K562 (cell line): ENCODE data around the gene SLC7A4. TPM values are rescaled to one million over a fixed set of nuclear protein-coding genes. Genes with fewer than 3 reads are reported as not detected.

Experiments
- BRCA1 ChIP-seq, 2 experiments: fragments of 450-650 bp in 1 of 2; sonication (generic) in 1 of 2; formaldehyde crosslinking in 1 of 2; IDR thresholded peaks; 2 replicates each; pipeline versions ENCODE4 v1.5.0 to v1.6.1; 2017 to 2020; ENCODE audit warnings: mild to moderate bottlenecking in 1 of 2, missing genetic modification reagents in 1 of 2
- BRD9 ChIP-seq: fragments of 450-650 bp; IDR thresholded peaks from 2 replicates; pipeline ENCODE4 v1.6.1; 2018; ENCODE audit warnings: low read depth; ENCODE audit not compliant: partially characterized antibody
- CBX5 ChIP-seq: IDR thresholded peaks from 2 replicates; pipeline ENCODE4 v1.6.1; 2014; ENCODE audit warnings: low read depth, borderline replicate concordance
- DDX20 ChIP-seq: fragments of 450-650 bp; IDR thresholded peaks from 2 replicates; pipeline ENCODE4 v1.6.1; 2016; ENCODE audit warnings: missing genetic modification characterization, low read depth, mild to moderate bottlenecking, missing compliant biosample characterization, moderate library complexity
- DLX4 ChIP-seq: fragments of 250-450 bp; sonication (Bioruptor Pico); IDR thresholded peaks from 2 replicates; pipeline ENCODE4 v1.6.1; 2021; ENCODE audit warnings: mild to moderate bottlenecking
- ZNF318 ChIP-seq, 2 experiments: fragments of 450-650 bp; IDR thresholded peaks; 2 replicates each; pipeline ENCODE4 v1.6.1; 2016; ENCODE audit warnings: mild to moderate bottlenecking in 2 of 2, borderline replicate concordance in 1 of 2, low read depth in 1 of 2, moderate library complexity in 1 of 2
- ZNF696 ChIP-seq: fragments of 250-450 bp; sonication (Bioruptor Pico); conservative IDR thresholded peaks from 2 replicates; pipeline ENCODE4 v1.4.0; 2020; ENCODE audit warnings: mild to moderate bottlenecking, moderate library complexity
- polyA plus RNA-seq, 8 experiments: library from polyadenylated mRNA; depleted of rRNA in 4 of 8; stranded (reverse) in 5 of 8; unstranded in 3 of 8; fragments of >200 nt; fragmentation: Nextera tagmentation in 2 of 8; fragmentation: Illumina TruSeq in 1 of 8; extraction: Ambion mirVana in 2 of 8; extraction: Trizol in 1 of 8; gene quantifications; 2 replicates each; pipeline versions ENCODE4 v1.2.1 to v1.2.3, GENCODE V29; 2011 to 2014; ENCODE audit warnings: inconsistent platforms in 1 of 8, missing spikeins in 1 of 8
- total RNA-seq, 7 experiments: library from RNA; depleted of rRNA in 6 of 7; stranded (reverse); fragments of >200 nt in 6 of 7; fragmentation: Illumina TruSeq in 2 of 7; extraction: Trizol in 2 of 7; gene quantifications; 2 replicates each; pipeline versions ENCODE4 v1.2.1 to v1.2.3, GENCODE V29; 2011 to 2021; ENCODE audit warnings: low replicate concordance in 1 of 7
- TF ChIP-seq, protein P1 (sequence below): sonication (generic); formaldehyde crosslinking; IDR thresholded peaks from 2 replicates; pipeline ENCODE4 v1.8.0; 2022; ENCODE audit warnings: missing genetic modification reagents, mild to moderate bottlenecking, borderline replicate concordance
- TF ChIP-seq, protein P2 (sequence below): IDR thresholded peaks from 2 replicates; pipeline ENCODE4 v1.6.1; 2016; ENCODE audit warnings: missing genetic modification characterization, missing compliant biosample characterization
- TF ChIP-seq, protein P3 (sequence below), 2 experiments: IDR thresholded peaks; 2 replicates each; pipeline ENCODE4 v1.6.1; 2012; ENCODE audit warnings: improper control_type of control experiment in 2 of 2, low read depth in 2 of 2, low read length in 2 of 2, borderline replicate concordance in 1 of 2

The SLC7A4 gene
- total and polyA plus RNA-seq, 9 of the 15 experiments (the other 6 are each of a cell fraction or from before 2014, with no cell fraction given): not detected

DNA sequence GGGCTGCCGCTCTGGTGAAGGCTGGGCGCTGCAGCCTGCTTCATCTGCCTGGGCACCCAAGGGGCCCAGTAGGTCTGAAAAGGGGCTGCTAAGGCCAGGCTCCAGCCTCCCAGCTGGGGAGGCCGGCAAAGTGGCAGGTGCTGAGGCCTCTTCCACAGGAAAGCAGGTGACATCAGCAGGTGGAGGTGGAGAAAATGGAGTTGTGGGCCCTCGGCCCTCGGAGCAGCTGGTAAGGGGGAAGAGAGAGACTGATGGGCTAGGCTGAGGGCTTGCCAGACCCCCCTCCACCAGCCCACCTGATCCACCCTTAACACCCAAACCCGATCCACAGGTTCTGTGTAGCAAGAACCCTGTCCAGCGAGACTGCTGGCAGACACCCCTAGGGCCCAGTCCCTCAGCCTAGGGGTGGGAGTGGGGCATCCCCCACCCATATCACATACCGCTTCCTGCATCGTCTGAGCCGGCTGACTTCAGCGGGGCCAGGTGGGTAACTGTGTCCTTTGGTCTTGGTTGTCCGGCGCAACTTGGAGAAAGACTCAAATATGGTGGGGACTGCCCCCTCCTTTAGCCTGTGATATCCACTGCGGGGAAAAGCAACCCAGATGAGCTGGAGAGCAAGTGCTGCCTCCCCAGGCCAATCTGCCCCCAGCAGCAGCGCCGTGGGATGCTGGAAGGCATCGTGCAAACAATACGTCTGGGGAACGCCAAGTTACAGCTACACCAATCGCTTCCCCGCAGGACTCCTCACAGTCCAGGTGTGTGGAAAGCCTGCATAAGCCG lies 32.0 kb downstream of the SLC7A4 start (continued):
- TF ChIP-seq ZNF318 (IDR thresholded peaks at IDR 0.05; ENCODE audit: borderline replicate concordance in 1 of 2, low read depth in 1 of 2) (no peak), DDX20 (tag) (no peak), ZNF696 (no peak), BRD9 (no peak), CBX5 (no peak), DLX4 (no peak), BRCA1 (IDR thresholded peaks at IDR 0.05) (no peak), BRCA1 (CRISPR knock-in tag; IDR thresholded peaks at IDR 0.05) (no peak)
- TF ChIP-seq, protein P1, sequence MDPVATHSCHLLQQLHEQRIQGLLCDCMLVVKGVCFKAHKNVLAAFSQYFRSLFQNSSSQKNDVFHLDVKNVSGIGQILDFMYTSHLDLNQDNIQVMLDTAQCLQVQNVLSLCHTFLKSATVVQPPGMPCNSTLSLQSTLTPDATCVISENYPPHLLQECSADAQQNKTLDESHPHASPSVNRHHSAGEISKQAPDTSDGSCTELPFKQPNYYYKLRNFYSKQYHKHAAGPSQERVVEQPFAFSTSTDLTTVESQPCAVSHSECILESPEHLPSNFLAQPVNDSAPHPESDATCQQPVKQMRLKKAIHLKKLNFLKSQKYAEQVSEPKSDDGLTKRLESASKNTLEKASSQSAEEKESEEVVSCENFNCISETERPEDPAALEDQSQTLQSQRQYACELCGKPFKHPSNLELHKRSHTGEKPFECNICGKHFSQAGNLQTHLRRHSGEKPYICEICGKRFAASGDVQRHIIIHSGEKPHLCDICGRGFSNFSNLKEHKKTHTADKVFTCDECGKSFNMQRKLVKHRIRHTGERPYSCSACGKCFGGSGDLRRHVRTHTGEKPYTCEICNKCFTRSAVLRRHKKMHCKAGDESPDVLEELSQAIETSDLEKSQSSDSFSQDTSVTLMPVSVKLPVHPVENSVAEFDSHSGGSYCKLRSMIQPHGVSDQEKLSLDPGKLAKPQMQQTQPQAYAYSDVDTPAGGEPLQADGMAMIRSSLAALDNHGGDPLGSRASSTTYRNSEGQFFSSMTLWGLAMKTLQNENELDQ (CRISPR knock-in tag): no peak
- TF ChIP-seq, protein P2, sequence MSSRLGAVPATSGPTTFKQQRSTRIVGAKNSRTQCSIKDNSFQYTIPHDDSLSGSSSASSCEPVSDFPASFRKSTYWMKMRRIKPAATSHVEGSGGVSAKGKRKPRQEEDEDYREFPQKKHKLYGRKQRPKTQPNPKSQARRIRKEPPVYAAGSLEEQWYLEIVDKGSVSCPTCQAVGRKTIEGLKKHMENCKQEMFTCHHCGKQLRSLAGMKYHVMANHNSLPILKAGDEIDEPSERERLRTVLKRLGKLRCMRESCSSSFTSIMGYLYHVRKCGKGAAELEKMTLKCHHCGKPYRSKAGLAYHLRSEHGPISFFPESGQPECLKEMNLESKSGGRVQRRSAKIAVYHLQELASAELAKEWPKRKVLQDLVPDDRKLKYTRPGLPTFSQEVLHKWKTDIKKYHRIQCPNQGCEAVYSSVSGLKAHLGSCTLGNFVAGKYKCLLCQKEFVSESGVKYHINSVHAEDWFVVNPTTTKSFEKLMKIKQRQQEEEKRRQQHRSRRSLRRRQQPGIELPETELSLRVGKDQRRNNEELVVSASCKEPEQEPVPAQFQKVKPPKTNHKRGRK (tag): no peak
- TF ChIP-seq, protein P3, sequence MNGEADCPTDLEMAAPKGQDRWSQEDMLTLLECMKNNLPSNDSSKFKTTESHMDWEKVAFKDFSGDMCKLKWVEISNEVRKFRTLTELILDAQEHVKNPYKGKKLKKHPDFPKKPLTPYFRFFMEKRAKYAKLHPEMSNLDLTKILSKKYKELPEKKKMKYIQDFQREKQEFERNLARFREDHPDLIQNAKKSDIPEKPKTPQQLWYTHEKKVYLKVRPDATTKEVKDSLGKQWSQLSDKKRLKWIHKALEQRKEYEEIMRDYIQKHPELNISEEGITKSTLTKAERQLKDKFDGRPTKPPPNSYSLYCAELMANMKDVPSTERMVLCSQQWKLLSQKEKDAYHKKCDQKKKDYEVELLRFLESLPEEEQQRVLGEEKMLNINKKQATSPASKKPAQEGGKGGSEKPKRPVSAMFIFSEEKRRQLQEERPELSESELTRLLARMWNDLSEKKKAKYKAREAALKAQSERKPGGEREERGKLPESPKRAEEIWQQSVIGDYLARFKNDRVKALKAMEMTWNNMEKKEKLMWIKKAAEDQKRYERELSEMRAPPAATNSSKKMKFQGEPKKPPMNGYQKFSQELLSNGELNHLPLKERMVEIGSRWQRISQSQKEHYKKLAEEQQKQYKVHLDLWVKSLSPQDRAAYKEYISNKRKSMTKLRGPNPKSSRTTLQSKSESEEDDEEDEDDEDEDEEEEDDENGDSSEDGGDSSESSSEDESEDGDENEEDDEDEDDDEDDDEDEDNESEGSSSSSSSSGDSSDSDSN (IDR thresholded peaks at IDR 0.05; ENCODE audit: borderline replicate concordance in 1 of 2, low read depth in 2 of 2, low read length in 2 of 2): no peak
